Kidney (tissue), 14 donors: Measurements from ENCODE around the gene KRT8. TPM values are rescaled to one million over a fixed set of nuclear protein-coding genes. Genes with fewer than 3 reads are reported as not detected.

ENCODE experiments used
- DNase-seq, 5 donors: peaks; one replicate each; pipeline ENCODE4 v3.0.0-alpha.2; 2013 to 2020
- FAIRE-seq: peaks from 2 replicates; lab custom pipeline; 2012; peaks lifted over from hg19 to GRCh38; lab: Jason Lieb, UNC
- H3K27ac ChIP-seq, 2 donors: one replicate each; pipeline ENCODE4 v1.7.0; 2013; ENCODE audit warnings: low read depth in 2 of 2, low read length in 2 of 2, inconsistent platforms in 1 of 2
- H3K27me3 ChIP-seq: one replicate; pipeline ENCODE4 v1.7.1; 2013; ENCODE audit warnings: low read length, inconsistent platforms; ENCODE audit not compliant: control insufficient read depth, insufficient read depth
- H3K36me3 ChIP-seq, 3 donors: one replicate each; pipeline versions ENCODE4 v1.7.0 to v1.7.1; 2013; ENCODE audit warnings: low read length in 3 of 3, control low read depth in 1 of 3, inconsistent platforms in 1 of 3; ENCODE audit not compliant: insufficient read depth in 3 of 3, control insufficient read depth in 2 of 3
- H3K4me1 ChIP-seq, 3 donors: one replicate each; pipeline versions ENCODE4 v1.7.0 to v1.7.1; 2013; ENCODE audit warnings: low read length in 3 of 3, inconsistent platforms in 1 of 3, low read depth in 1 of 3; ENCODE audit not compliant: control insufficient read depth in 2 of 3, insufficient read depth in 2 of 3
- H3K4me3 ChIP-seq, 3 donors: one replicate each; pipeline versions ENCODE4 v1.7.0 to v1.8.1; 2013; ENCODE audit warnings: low read length in 3 of 3, control low read depth in 1 of 3, inconsistent platforms in 1 of 3
- H3K9ac ChIP-seq, 3 donors: one replicate each; pipeline versions ENCODE4 v1.7.0 to v1.7.1; 2013; ENCODE audit warnings: low read length in 3 of 3, control low read depth in 1 of 3, inconsistent platforms in 1 of 3
- H3K9me3 ChIP-seq, 3 donors: one replicate each; pipeline versions ENCODE4 v1.7.0 to v1.7.1; 2013; ENCODE audit warnings: low read length in 3 of 3, control low read depth in 1 of 3, inconsistent platforms in 1 of 3; ENCODE audit not compliant: control insufficient read depth in 2 of 3, insufficient read depth in 1 of 3
- CTCF ChIP-seq: IDR thresholded peaks from 3 replicates; pipeline ENCODE4 v1.5.1; 2012; ENCODE audit warnings: mild to moderate bottlenecking, moderate library complexity, borderline replicate concordance; ENCODE audit not compliant: insufficient read depth; ENCODE audit errors: extremely low read depth
- intact Hi-C: fragments of 100-400 bp; cut with DNase I; formaldehyde crosslinking; loops from one replicate; pipeline ENCODE4 v1.11.1; 2022
- polyA plus RNA-seq: library from polyadenylated mRNA; stranded (reverse); fragments of 350-450 nt; fragmentation: Illumina TruSeq; extraction: RNeasy Lipid Tissue Mini Kit (QIAGEN cat#74804); gene quantifications from one replicate; pipeline ENCODE4 v1.2.3, GENCODE V29; 2014; ENCODE audit warnings: low read depth, low replicate concordance; ENCODE audit not compliant: insufficient read depth
- total RNA-seq: library from RNA; stranded (reverse); fragmentation: NEBNext Ultra II Directional; extraction: Animal tissue kit (Norgen Biotek cat#: 25700); gene quantifications from one replicate; pipeline ENCODE4 v1.2.1, GENCODE V29; 2021
- donor health status: control.
- donor health status: control.
- donor health status: control.
- donor health status: control.
- donor health status: control.
- donor health status: DM: yes; HTN: yes; CAD: no.
- donor health status: Normal renal cell carcinoma (clear cell type).

Gene KRT8
- total and polyA plus RNA-seq, 2 donors from 2014 or later: 333 to 546 TPM

GRCh38 chr12:52862023-52862422, 42.9 kb downstream of the KRT8 start:
- no peak overlapping the region for H3K9ac ChIP-seq
- H3K4me3 ChIP-seq: no peak overlapping the region
- no peak overlapping the region for H3K27ac ChIP-seq
- no peak for TF ChIP-seq CTCF
- DNase-seq (peak in 1 of 5 donors; percentile 39), FAIRE-seq (no peak)
- H3K4me1 ChIP-seq: no peaks in the 10 kb centered on the region
- H3K9me3 ChIP-seq: no peaks in the 10 kb centered on the region
- intact Hi-C loops: no loop called here
- no peaks in the 10 kb centered on the region for H3K36me3 ChIP-seq
- H3K27me3 ChIP-seq: no peaks in the 10 kb centered on the region

- DNase-seq: no peak
These were observed 43.4 kb downstream of the KRT8 start for GRCh38 chr12:52861511-52861910.

GRCh38 chr12:52860102-52860823, 44.6 kb downstream of the KRT8 start:
- H3K9me3 ChIP-seq: no peaks in the 10 kb centered on the region
- H3K27ac ChIP-seq: no peak overlapping the region
- peak in 1 of 5 donors; percentile 54 for DNase-seq
- H3K9ac ChIP-seq: no peak overlapping the region
- no peak for FAIRE-seq
- TF ChIP-seq CTCF: no peak
- no peaks in the 10 kb centered on the region for H3K4me1 ChIP-seq
- no peaks in the 10 kb centered on the region for H3K27me3 ChIP-seq
- no peaks in the 10 kb centered on the region for H3K36me3 ChIP-seq
- intact Hi-C loops: no loop called here
- no peak overlapping the region for H3K4me3 ChIP-seq

More at GRCh38 chr12:52861511-52861910, 43.4 kb downstream of the KRT8 start:
- Histone ChIP-seq H3K9me3 (no peaks in the 10 kb centered on the region), H3K27me3 (no peaks in the 10 kb centered on the region), H3K4me1 (no peaks in the 10 kb centered on the region), H3K27ac (no peak overlapping the region), H3K9ac (no peak overlapping the region), H3K36me3 (no peaks in the 10 kb centered on the region), H3K4me3 (no peak overlapping the region)
- FAIRE-seq: no peak
- intact Hi-C loops: no loop called here
- no peak for TF ChIP-seq CTCF
